ENCODE results near the gene PSMA3.

Gene PSMA3

GRCh38 chr14:58281969-58282368 lies 37.3 kb downstream of the PSMA3 start:
- Histone ChIP-seq H3K4me2 (ENCODE audit: low read depth, low read length) (no peak overlapping the region), H4K20me1 (ENCODE audit: insufficient read depth, low read length) (no peaks in the 10 kb centered on the region), H2AFZ (ENCODE audit: low read length) (no peak overlapping the region), H3K4me1 (ENCODE audit: low read length) (no peaks in the 10 kb centered on the region), H3K9me2 (replicated peaks; ENCODE audit: insufficient read depth, low read length) (no peaks in the 10 kb centered on the region), H3K9ac (ENCODE audit: low read length) (no peak overlapping the region), H3K36me3 (replicated peaks; ENCODE audit: insufficient read depth, low read length) (no peaks in the 10 kb centered on the region), H3K9me3 (replicated peaks; ENCODE audit: insufficient read depth, low read length) (no peaks in the 10 kb centered on the region), H3F3A (ENCODE audit: insufficient read depth, low read length) (no peaks in the 10 kb centered on the region; the same call in 1 of the 2 replicates), H3K27ac (ENCODE audit: low read length) (no peak overlapping the region), H3K4me3 (ENCODE audit: low read length) (no peak overlapping the region), H3K27me3 (replicated peaks; ENCODE audit: insufficient read depth, low read length) (no peaks in the 10 kb centered on the region), H3K79me2 (ENCODE audit: low read length) (peaks cover 39% of the 10 kb centered on the region)
- no peak for DNase-seq
- no peak for TF ChIP-seq CTCF (IDR thresholded peaks at IDR 0.05; ENCODE audit: low read length)
- TF ChIP-seq EZH2 (optimal IDR thresholded peaks at IDR 0.05; ENCODE audit: low read depth, low read length) = no peak
- no peak for TF ChIP-seq EZH2phosphoT487 (IDR thresholded peaks at IDR 0.05; ENCODE audit: low read length)

GRCh38 chr14:58282925-58283593 lies 38.4 kb downstream of the PSMA3 start:
- Histone ChIP-seq H3K27ac (ENCODE audit: low read length) (no peak overlapping the region), H2AFZ (ENCODE audit: low read length) (no peak overlapping the region), H3K4me1 (ENCODE audit: low read length) (no peaks in the 10 kb centered on the region), H3K4me2 (ENCODE audit: low read depth, low read length) (no peak overlapping the region), H3K9ac (ENCODE audit: low read length) (no peak overlapping the region), H3K27me3 (replicated peaks; ENCODE audit: insufficient read depth, low read length) (no peaks in the 10 kb centered on the region), H4K20me1 (ENCODE audit: insufficient read depth, low read length) (no peaks in the 10 kb centered on the region), H3K9me3 (replicated peaks; ENCODE audit: insufficient read depth, low read length) (no peaks in the 10 kb centered on the region), H3K79me2 (ENCODE audit: low read length) (peaks cover 47% of the 10 kb centered on the region), H3K9me2 (replicated peaks; ENCODE audit: insufficient read depth, low read length) (no peaks in the 10 kb centered on the region), H3K4me3 (ENCODE audit: low read length) (no peak overlapping the region), H3K36me3 (replicated peaks; ENCODE audit: insufficient read depth, low read length) (no peaks in the 10 kb centered on the region), H3F3A (ENCODE audit: insufficient read depth, low read length) (no peaks in the 10 kb centered on the region; the same call in 1 of the 2 replicates)
- TF ChIP-seq EZH2 (optimal IDR thresholded peaks at IDR 0.05; ENCODE audit: low read depth, low read length) (no peak), CTCF (IDR thresholded peaks at IDR 0.05; ENCODE audit: low read length) (no peak), EZH2phosphoT487 (IDR thresholded peaks at IDR 0.05; ENCODE audit: low read length) (no peak)
- DNase-seq = no peak

GRCh38 chr14:58283730-58284129 lies 39.1 kb downstream of the PSMA3 start:
- no peaks in the 10 kb centered on the region for H4K20me1 ChIP-seq (ENCODE audit: insufficient read depth, low read length)
- no peaks in the 10 kb centered on the region for H3K4me1 ChIP-seq (ENCODE audit: low read length)
- H3K79me2 ChIP-seq (ENCODE audit: low read length) = peaks cover 51% of the 10 kb centered on the region
- H2AFZ ChIP-seq (ENCODE audit: low read length) = no peak overlapping the region
- no peaks in the 10 kb centered on the region; the same call in 1 of the 2 replicates for H3F3A ChIP-seq (ENCODE audit: insufficient read depth, low read length)
- H3K36me3 ChIP-seq (replicated peaks; ENCODE audit: insufficient read depth, low read length) = no peaks in the 10 kb centered on the region
- no peak for DNase-seq
- H3K27ac ChIP-seq (ENCODE audit: low read length) = no peak overlapping the region
- no peaks in the 10 kb centered on the region for H3K9me2 ChIP-seq (replicated peaks; ENCODE audit: insufficient read depth, low read length)
- no peak overlapping the region for H3K4me3 ChIP-seq (ENCODE audit: low read length)
- no peaks in the 10 kb centered on the region for H3K9me3 ChIP-seq (replicated peaks; ENCODE audit: insufficient read depth, low read length)
- H3K4me2 ChIP-seq (ENCODE audit: low read depth, low read length) = no peak overlapping the region
- no peaks in the 10 kb centered on the region for H3K27me3 ChIP-seq (replicated peaks; ENCODE audit: insufficient read depth, low read length)
- no peak for TF ChIP-seq CTCF (IDR thresholded peaks at IDR 0.05; ENCODE audit: low read length)
- no peak for TF ChIP-seq EZH2 (optimal IDR thresholded peaks at IDR 0.05; ENCODE audit: low read depth, low read length)
- TF ChIP-seq EZH2phosphoT487 (IDR thresholded peaks at IDR 0.05; ENCODE audit: low read length) = no peak
- H3K9ac ChIP-seq (ENCODE audit: low read length) = no peak overlapping the region
